Calu3 (cell line): Measurements from ENCODE around the gene NEU2. TPM values are rescaled to one million over a fixed set of nuclear protein-coding genes. Genes with fewer than 3 reads are reported as not detected.
"Not testable (repeated sequence)": the region's sequence is repeated elsewhere in the genome, so short reads cannot be mapped to it uniquely, and the experiment has no call there.

Experiments
- BruUV-seq: library from RNA; stranded (reverse); fragments of 400-500 nt; replicated peaks from 2 replicates; lab custom pipeline; 2021; lab: Mats Ljungman, UMichigan
- CTCF ChIA-PET: fragments of 300-600 bp; sonication (Branson Sonifier 250); formaldehyde crosslinking; loops from one replicate; lab custom pipeline; 2022; ENCODE audit warnings: antibody characterized with exemption; lab: Charles Lee
- DNase-seq: peaks from one replicate; pipeline ENCODE4 v3.0.0; 2022
- H3K27ac Mint-ChIP-seq: one replicate; pipeline ENCODE4 v1.8.0; 2022; ENCODE audit warnings: mixed read lengths; ENCODE audit not compliant: unreplicated experiment
- H3K27me3 Mint-ChIP-seq: one replicate; pipeline ENCODE4 v1.8.0; 2022; ENCODE audit warnings: mixed read lengths; ENCODE audit not compliant: unreplicated experiment
- H3K36me3 Mint-ChIP-seq: one replicate; pipeline ENCODE4 v1.8.0; 2022; ENCODE audit warnings: mild to moderate bottlenecking, moderate library complexity, mixed read lengths; ENCODE audit not compliant: insufficient read depth, unreplicated experiment
- H3K4me1 Mint-ChIP-seq: one replicate; pipeline ENCODE4 v1.8.0; 2022; ENCODE audit warnings: mild to moderate bottlenecking, low read depth, mixed read lengths; ENCODE audit not compliant: unreplicated experiment
- H3K4me3 Mint-ChIP-seq: one replicate; pipeline ENCODE4 v1.8.0; 2022; ENCODE audit warnings: mild to moderate bottlenecking, low read depth, moderate library complexity, mixed read lengths; ENCODE audit not compliant: unreplicated experiment
- H3K9me3 Mint-ChIP-seq: one replicate; pipeline ENCODE4 v1.8.0; 2022; ENCODE audit warnings: low read depth, mixed read lengths; ENCODE audit not compliant: unreplicated experiment
- CTCF ChIP-seq: fragments of 200-600 bp; IDR thresholded peaks from one replicate; pipeline ENCODE4 v1.8.0; 2022; ENCODE audit warnings: antibody characterized with exemption; ENCODE audit not compliant: unreplicated experiment
- intact Hi-C: fragments of 100-400 bp; cut with micrococcal nuclease; formaldehyde crosslinking; loops from one replicate; pipeline ENCODE4 v1.10.0; 2022; ENCODE audit not compliant: unreplicated experiment
- total RNA-seq: library from RNA; stranded (reverse); gene quantifications from 2 replicates; pipeline ENCODE4 v1.2.3, GENCODE V29; 2022

The NEU2 gene
- total RNA-seq, 1 experiment from 2014 or later, result not detected

DNA sequence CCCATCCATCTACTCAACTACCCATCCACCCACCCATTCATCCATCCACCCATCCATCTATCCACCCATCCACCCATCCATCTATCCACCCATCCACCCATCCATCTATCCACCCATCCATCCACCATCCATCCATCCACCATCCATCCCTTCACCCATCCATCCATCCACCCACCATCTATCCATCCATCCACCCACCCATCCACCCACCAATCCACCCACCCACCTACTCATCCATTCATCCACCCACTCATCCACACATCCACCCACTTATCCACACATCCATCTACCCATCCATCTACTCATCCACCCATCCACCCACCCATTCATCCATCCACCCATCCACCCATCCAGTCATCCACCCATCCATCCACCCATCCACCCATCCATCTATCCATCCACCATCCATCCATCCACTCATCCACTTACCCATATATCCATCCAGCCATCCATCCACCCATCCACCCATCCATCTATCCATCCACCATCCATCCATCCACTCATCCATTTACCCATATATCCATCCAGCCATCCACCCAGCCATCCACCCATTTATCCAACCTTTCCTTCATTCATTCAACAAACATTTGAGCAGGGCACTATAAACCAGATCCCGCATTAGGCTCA, 17.3 kb upstream of the NEU2 start:
- Mint-ChIP-seq H3K27ac (no peak overlapping the region), H3K36me3 (no peaks in the 10 kb centered on the region), H3K9me3 (peaks cover 4% of the 10 kb centered on the region), H3K27me3 (no peaks in the 10 kb centered on the region), H3K4me1 (peaks cover 24% of the 10 kb centered on the region), H3K4me3 (no peak overlapping the region)
- no peak for TF ChIP-seq CTCF
- intact Hi-C loops, result no loop called here
- no TSS peak for BruUV-seq
- CTCF ChIA-PET, result no interaction called here
- no peak for DNase-seq

GRCh38 chr2:233017947-233018346, 14.5 kb upstream of the NEU2 start:
- TF ChIP-seq CTCF, result no peak
- no peak for DNase-seq
- CTCF ChIA-PET, result no interaction called here
- intact Hi-C loops, result no loop called here
- Mint-ChIP-seq H3K4me1 (peaks cover 26% of the 10 kb centered on the region), H3K9me3 (peaks cover 4% of the 10 kb centered on the region), H3K36me3 (peaks cover 5% of the 10 kb centered on the region), H3K4me3 (no peak overlapping the region), H3K27me3 (no peaks in the 10 kb centered on the region), H3K27ac (no peak overlapping the region)
- no TSS peak for BruUV-seq

- DNase-seq, H3K9me3 Mint-ChIP-seq, CTCF ChIA-PET, H3K4me3 Mint-ChIP-seq, H3K36me3 Mint-ChIP-seq, H3K27me3 Mint-ChIP-seq, H3K27ac Mint-ChIP-seq, BruUV-seq: not testable (repeated sequence)
- peaks cover 17% of the 10 kb centered on the region for H3K4me1 Mint-ChIP-seq
- intact Hi-C loops, result loop anchor here (10.0 kb wide), 1 partner anchor 415 kb away; no protein-coding TSS in a partner anchor
Measured at GRCh38 chr2:233019610-233020009, 12.9 kb upstream of the NEU2 start.

DNA sequence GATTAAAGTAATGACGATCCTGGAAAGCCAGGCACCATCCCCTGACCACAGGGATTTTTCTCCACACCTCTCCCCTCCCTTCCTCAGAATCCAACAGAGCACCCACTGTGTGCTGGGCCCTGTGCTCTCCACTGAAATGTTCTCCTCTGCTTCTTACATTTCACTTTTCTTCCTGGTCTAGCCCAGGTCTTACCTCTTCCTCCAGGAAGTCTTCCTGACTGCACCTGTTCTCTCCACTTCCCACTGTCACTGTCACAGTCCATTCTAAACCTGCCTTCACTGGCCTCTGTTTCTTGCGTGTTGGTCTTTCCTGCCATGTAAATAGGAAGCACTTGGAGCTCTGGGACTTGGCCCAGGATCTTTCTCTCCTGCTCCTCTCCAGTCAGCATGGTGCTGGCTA, 12.0 kb upstream of the NEU2 start:
- Mint-ChIP-seq H3K27ac (no peak overlapping the region), H3K4me3 (no peak overlapping the region)

More for the DNA sequence above, 12.0 kb upstream of the NEU2 start:
- no peak for DNase-seq
- TF ChIP-seq CTCF, result no peak
- CTCF ChIA-PET, result no interaction called here
- Mint-ChIP-seq H3K36me3 (peaks cover 5% of the 10 kb centered on the region), H3K4me1 (peaks cover 17% of the 10 kb centered on the region), H3K27me3 (no peaks in the 10 kb centered on the region), H3K9me3 (peaks cover 1% of the 10 kb centered on the region)
- BruUV-seq, result no TSS peak
- intact Hi-C loops, result loop anchor here (10.0 kb wide), 1 partner anchor 416 kb away; no protein-coding TSS in a partner anchor
